Activated CD4-positive, alpha-beta T cell treated with anti-CD3 and anti-CD28 coated beads, Interleukin-2, amount 50 U/mL, for 4 hours (primary cell): ENCODE results near the gene ZNF3.
"Not testable (repeated sequence)": the region's sequence is repeated elsewhere in the genome, so short reads cannot be mapped to it uniquely, and the experiment has no call there.

ENCODE experiments used
- DNase-seq, 2 experiments: peaks; one replicate each; pipeline ENCODE4 v3.0.0-alpha.2; 2020

ZNF3 gene

DNA sequence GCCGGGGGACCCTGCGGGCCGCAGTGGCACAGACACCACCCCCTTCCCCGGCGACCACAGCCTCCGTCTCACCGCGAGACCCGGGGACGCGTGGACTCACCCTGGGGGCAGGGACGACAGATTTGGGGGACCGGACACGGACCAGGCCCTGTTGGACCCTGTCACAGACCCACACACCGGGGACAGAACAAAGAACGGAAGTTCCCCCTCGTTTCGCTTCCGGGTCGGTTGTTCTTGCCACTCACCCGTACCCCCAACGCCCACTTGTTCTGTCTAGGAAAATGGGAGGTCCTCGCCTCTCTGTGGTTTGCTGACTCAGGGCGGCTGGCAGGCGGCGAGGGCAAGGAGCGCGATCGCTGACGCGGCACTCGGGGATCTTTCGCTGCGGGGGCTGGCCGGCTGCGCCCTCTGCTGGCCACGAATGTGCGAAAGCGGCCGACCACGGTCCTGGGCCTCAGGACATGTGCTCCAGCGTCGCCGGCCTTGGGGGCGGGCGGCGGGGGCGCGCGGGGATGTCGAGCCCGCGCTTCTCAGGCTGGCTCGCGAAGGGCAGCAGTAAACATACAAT is at the start of gene ZNF3:
TSS of gene ZNF3 (minus strand) at position 189 of the 568 bp plus-strand sequence. CDS start 4,366 bp downstream, outside the sequence.
- peak; percentile 97 for DNase-seq

GRCh38 chr7:100130608-100131453 is 49.3 kb upstream of the ZNF3 start:
- DNase-seq = peak; percentile 81 to 88

- DNase-seq = not testable (repeated sequence)
Measured at GRCh38 chr7:100130220-100130607, 48.7 kb upstream of the ZNF3 start.

- DNase-seq = no peak
Measured at GRCh38 chr7:100128637-100128963, 47.1 kb upstream of the ZNF3 start.

GRCh38 chr7:100127866-100128636 is 46.5 kb upstream of the ZNF3 start:
- DNase-seq = peak; percentile 3 to 6

- peak; percentile 87 to 88 for DNase-seq
Measured at GRCh38 chr7:100126931-100127865, 45.7 kb upstream of the ZNF3 start, which contains the start of gene MBLAC1. Gene MBLAC1, plus strand, starts transcription at chr7:100126967. Its CDS starts 429 bp downstream, at chr7:100127396.

- no peak for DNase-seq
Measured at GRCh38 chr7:100126239-100126930, 44.9 kb upstream of the ZNF3 start.

GRCh38 chr7:100124301-100125230 is 43.0 kb upstream of the ZNF3 start:
- no peak for DNase-seq

DNA sequence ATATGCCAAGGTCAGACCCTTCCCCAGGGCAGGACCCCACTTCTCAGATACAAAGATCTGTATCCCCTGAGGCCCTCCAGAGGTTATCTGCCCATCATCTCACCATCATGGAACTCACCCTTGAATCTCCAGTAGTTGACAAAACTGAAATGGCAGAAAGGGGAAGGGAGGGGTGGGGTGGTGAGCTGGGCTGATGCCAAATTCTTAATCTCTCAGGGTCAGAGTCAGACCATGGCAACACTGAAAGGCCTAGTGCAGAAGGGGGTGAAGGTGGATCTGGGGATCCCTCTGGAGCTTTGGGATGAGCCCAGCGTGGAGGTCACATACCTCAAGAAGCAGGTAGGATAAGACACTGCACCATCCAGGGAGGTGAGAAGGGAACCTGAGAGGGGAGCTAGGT is 41.0 kb upstream of the ZNF3 start:
- no peak for DNase-seq

DNA sequence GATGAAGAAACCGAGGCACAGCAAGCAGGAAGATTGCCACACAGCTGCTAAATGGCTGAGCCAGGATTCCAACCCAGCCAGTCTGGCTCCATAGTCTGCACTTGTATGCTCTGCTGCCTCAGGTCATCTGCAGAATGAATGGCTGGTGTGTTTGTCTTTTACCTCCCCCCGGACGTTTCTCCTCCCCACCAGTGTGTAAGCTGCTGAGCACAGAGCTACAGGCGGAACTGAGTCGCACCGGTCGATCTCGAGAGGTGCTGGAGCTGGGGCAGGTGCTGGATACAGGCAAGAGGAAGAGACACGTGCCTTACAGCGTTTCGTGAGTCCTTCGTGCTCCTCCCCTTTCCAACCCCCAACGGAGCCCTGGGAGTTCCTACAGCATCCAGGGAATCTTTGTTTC is 40.5 kb upstream of the ZNF3 start:
- no peak for DNase-seq

- no peak for DNase-seq
Measured at GRCh38 chr7:100120733-100121036, 39.2 kb upstream of the ZNF3 start.

DNA sequence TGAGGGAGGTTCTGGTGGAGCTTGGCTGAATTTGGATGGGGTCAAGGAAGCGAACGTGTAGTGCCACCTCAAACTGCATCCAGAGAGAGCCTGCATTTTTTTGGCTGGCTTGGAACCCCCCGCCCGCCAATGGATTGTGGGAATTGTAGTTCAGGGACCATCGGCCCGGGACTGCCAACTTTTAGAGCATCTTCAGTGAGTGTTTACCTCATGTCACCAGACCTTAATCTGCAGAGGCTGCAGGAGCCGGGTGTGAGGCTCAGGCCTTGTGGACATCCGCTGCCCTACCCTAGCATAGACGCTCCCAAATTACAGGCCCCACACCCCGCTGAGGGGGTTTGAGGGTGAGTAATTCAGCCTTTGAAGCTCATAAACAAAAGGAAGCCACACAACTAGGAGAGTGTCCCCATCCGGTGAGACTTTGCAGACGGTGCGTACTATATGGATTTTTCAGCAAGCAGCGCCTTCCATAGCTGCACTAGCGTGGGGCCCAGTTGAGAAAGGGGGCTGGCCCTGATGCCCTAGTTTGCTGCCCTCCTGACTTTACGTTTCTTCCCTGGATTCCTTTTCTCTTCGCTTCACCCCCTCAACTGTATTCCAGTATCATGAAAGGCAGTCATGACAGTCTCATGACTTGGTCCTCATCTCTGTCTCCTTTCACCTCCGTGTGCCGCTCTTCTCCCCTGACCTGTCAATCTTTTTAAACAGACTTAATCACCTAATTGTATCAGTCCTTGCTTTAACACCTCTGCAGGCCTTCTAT is 38.6 kb upstream of the ZNF3 start:
- peak; percentile 62 to 64 for DNase-seq

- peak; percentile 93 to 94 for DNase-seq
Measured at GRCh38 chr7:100119072-100119969, 37.8 kb upstream of the ZNF3 start, which contains the start of the genes CNPY4 and TAF6. Gene CNPY4, plus strand, starts transcription at chr7:100119634. Its CDS starts 111 bp downstream, at chr7:100119745. Gene TAF6, minus strand, starts transcription at chr7:100119358. Its CDS starts 5,149 bp downstream, at chr7:100114209.

GRCh38 chr7:100118388-100119071 is 37.0 kb upstream of the ZNF3 start:
- no peak for DNase-seq

DNA sequence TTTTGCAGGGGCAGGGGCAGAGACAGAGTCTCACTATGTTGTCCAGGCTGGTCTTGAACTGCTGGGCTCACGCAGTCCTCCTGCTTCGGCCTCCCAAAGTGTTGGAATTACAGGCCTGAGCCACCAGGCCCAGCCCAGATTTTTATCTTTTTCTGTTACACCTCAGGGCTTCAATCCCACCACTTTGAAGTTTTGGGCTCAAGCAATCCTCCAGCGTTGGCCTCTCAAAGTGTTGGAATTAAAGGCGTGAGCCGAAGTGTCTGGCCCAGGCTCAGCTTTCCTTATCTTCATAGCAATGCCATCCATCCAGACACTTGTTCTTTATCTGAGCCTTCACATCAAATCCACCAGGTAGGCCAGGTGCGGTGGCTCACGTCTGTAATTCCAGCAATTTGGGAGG is 33.5 kb upstream of the ZNF3 start:
- DNase-seq = no peak

- DNase-seq = no peak
Measured at GRCh38 chr7:100111914-100112313, 30.4 kb upstream of the ZNF3 start.

DNA sequence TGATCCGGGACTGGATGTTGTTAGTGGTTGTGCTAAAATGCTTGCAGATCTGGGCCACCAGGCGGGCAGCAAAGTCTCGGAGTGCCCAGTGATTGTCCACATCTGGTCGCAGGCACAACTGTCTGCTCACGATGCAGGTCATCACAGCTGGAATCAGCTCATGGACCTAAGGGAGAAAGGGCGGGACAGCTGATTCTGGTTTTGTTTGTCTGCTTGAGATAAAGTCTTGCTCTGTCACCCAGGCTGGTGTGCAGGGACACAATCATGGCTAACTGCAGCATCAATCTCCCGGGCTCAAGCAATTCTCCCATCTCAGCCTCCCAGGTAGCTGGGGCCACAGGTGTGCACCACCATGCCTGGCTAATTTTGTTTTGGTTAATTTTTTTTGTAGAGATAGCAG is 29.6 kb upstream of the ZNF3 start:
- DNase-seq = no peak

DNA sequence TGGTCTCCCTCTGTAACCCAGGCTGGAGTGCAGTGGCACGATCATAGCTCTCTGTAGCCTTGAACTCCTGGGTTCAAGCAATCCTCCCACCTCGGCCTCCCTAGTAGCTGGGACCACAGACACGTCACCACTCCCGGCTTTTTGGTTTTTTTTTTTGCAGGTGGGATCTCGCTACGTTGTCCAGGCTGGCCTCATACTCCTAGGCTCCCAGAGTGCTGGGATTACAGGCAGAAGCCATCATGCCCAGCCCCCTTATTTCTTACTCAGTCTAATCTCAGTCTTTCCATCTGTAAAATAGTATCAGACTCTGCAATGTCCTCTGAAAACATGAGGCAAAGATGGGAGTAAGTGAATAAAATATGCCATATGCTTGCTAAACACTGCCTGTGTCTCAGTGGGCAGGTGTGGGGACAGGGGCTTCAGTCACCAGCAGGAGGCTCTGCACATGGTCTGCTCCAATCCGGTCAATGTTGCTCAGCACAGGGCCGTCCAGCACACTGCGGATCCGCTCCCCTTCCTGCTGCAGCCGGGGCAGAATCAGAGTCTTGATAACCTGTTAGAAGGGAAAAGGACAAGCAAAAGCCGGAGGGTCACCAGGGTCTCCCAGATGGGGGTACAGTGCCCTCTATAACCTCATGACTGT is 28.1 kb upstream of the ZNF3 start:
- DNase-seq = no peak
